A673 (cell line): ENCODE results near the gene TMIGD3. TPM values are rescaled to one million over a fixed set of nuclear protein-coding genes. Genes with fewer than 3 reads are reported as not detected.

ENCODE experiments used
- BruUV-seq: library from RNA; stranded (reverse); fragments of 400-500 nt; replicated peaks from 2 replicates; lab custom pipeline; 2021; lab: Mats Ljungman, UMichigan
- CTCF ChIA-PET: fragments of 300-600 bp; sonication (Branson Sonifier 250); formaldehyde crosslinking; loops from one replicate; lab custom pipeline; 2022; ENCODE audit warnings: antibody characterized with exemption; lab: Charles Lee
- POLR2A ChIA-PET: fragments of 300-600 bp; sonication (Branson Sonifier 250); formaldehyde crosslinking; loops from one replicate; lab custom pipeline; 2022; ENCODE audit warnings: antibody characterized with exemption; ENCODE audit not compliant: low non-redundant PET; lab: Charles Lee
- DNase-seq: peaks from one replicate; pipeline ENCODE4 v3.0.0-alpha.2; 2015; ENCODE audit warnings: low spot score
- H3K27ac ChIP-seq: fragments of 200-600 bp; sonication (generic); 2 replicates; pipeline ENCODE4 v1.5.1; 2016; ENCODE audit warnings: mixed run types, low read depth, mild to moderate bottlenecking, mixed read lengths, antibody characterized with exemption, low read length; ENCODE audit not compliant: poor library complexity, severe bottlenecking
- H3K27me3 ChIP-seq: fragments of 200-600 bp; sonication (generic); replicated peaks from 2 replicates; pipeline ENCODE4 v1.6.1; 2017; ENCODE audit warnings: mixed run types, low read depth, mild to moderate bottlenecking, mixed read lengths, antibody characterized with exemption, low read length; ENCODE audit not compliant: insufficient read depth, poor library complexity
- H3K36me3 ChIP-seq: fragments of 200-600 bp; sonication (generic); 2 replicates; pipeline ENCODE4 v1.6.1; 2016; ENCODE audit warnings: mixed run types, mild to moderate bottlenecking, mixed read lengths, antibody characterized with exemption, low read length; ENCODE audit not compliant: insufficient read depth, poor library complexity, severe bottlenecking
- H3K4me1 ChIP-seq: fragments of 200-600 bp; sonication (generic); 2 replicates; pipeline ENCODE4 v1.6.1; 2017; ENCODE audit warnings: mixed run types, mild to moderate bottlenecking, mixed read lengths, antibody characterized with exemption, low read length; ENCODE audit not compliant: insufficient read depth, poor library complexity, severe bottlenecking
- H3K4me3 ChIP-seq: fragments of 200-600 bp; sonication (generic); 2 replicates; pipeline ENCODE4 v1.5.1; 2016; ENCODE audit warnings: low read depth, mixed run types, mild to moderate bottlenecking, mixed read lengths, low read length; ENCODE audit not compliant: poor library complexity, severe bottlenecking
- H3K9me3 ChIP-seq: fragments of 200-600 bp; sonication (generic); 2 replicates; pipeline ENCODE4 v1.6.1; 2016; ENCODE audit warnings: mixed run types, low read depth, mild to moderate bottlenecking, mixed read lengths, antibody characterized with exemption, low read length; ENCODE audit not compliant: poor library complexity, severe bottlenecking
- EZH2 ChIP-seq: fragments of 200-600 bp; sonication (generic); IDR thresholded peaks from 2 replicates; pipeline ENCODE4 v1.6.1; 2017; ENCODE audit warnings: borderline replicate concordance, low read depth, mild to moderate bottlenecking, mixed read lengths, antibody characterized with exemption, low read length; ENCODE audit not compliant: poor library complexity, severe bottlenecking
- intact Hi-C: fragments of 100-400 bp; cut with micrococcal nuclease; formaldehyde crosslinking; loops from one replicate; pipeline ENCODE4 v1.10.0; 2022; ENCODE audit not compliant: unreplicated experiment
- total RNA-seq: library from RNA; stranded (reverse); gene quantifications from 2 replicates; pipeline ENCODE4 v1.2.3, GENCODE V29; 2021
- TF ChIP-seq, protein P1 (sequence below): fragments of 300-800, 200-600 bp; sonication (generic); conservative IDR thresholded peaks from 2 replicates; pipeline ENCODE4 v1.5.1; 2017; ENCODE audit warnings: low read depth, mild to moderate bottlenecking, antibody characterized with exemption, low read length, moderate library complexity, mixed read lengths

The TMIGD3 gene
- total RNA-seq, 1 experiment from 2014 or later: not detected

DNA sequence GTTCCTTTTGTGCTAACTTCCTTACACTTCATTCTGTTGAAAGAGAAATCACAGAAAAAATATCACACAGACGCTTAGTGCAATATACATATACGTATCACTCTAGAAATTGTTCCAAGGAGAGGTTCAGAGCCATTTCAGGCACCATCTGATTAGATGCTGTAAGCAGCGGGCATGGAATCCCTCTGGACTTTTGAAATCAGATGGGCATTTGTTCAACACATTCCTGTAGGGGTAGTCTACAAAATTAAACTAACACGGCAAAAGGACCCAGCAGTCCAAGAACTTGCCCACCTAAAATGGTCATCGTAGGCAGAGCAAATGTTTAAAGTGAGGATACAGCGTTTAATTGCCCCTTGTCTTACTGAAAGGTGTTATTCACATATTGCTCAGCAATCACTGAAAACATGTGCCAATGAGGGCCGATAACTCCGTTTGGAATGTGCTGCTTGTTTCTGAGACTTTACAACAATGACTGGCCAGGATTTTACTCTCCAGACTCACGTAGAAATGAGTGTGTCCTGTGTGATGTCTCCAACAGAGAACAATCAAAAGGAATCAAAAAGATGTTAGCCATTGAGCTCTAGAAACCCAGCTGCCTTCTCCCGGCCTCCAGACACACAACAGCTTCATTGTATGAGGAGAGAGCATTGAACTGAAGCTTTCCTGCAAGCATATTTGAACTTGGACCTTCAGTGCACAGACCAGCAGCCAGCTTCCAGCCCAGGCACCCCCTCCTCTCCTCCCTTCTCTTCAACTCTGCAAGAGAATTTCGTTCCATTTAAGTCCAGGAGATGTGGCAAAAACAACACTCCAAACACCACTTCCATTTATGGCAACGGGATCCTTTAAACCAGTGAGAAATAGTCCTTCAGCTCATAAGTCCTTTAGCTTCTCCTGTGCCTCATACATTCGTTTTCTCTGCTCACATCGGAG lies 32.1 kb upstream of the TMIGD3 start:
- DNase-seq: no peak
- Histone ChIP-seq H3K4me1 (no peaks in the 10 kb centered on the region), H3K4me3 (no peak overlapping the region), H3K9me3 (no peaks in the 10 kb centered on the region), H3K27ac (no peak overlapping the region), H3K27me3 (peaks cover 26% of the 10 kb centered on the region), H3K36me3 (no peaks in the 10 kb centered on the region)
- CTCF ChIA-PET: no interaction called here
- intact Hi-C loops: no loop called here
- BruUV-seq: no TSS peak
- POLR2A ChIA-PET: no interaction called here
- TF ChIP-seq, protein P1, sequence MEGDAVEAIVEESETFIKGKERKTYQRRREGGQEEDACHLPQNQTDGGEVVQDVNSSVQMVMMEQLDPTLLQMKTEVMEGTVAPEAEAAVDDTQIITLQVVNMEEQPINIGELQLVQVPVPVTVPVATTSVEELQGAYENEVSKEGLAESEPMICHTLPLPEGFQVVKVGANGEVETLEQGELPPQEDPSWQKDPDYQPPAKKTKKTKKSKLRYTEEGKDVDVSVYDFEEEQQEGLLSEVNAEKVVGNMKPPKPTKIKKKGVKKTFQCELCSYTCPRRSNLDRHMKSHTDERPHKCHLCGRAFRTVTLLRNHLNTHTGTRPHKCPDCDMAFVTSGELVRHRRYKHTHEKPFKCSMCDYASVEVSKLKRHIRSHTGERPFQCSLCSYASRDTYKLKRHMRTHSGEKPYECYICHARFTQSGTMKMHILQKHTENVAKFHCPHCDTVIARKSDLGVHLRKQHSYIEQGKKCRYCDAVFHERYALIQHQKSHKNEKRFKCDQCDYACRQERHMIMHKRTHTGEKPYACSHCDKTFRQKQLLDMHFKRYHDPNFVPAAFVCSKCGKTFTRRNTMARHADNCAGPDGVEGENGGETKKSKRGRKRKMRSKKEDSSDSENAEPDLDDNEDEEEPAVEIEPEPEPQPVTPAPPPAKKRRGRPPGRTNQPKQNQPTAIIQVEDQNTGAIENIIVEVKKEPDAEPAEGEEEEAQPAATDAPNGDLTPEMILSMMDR: no peak
- no peak for TF ChIP-seq EZH2

DNA sequence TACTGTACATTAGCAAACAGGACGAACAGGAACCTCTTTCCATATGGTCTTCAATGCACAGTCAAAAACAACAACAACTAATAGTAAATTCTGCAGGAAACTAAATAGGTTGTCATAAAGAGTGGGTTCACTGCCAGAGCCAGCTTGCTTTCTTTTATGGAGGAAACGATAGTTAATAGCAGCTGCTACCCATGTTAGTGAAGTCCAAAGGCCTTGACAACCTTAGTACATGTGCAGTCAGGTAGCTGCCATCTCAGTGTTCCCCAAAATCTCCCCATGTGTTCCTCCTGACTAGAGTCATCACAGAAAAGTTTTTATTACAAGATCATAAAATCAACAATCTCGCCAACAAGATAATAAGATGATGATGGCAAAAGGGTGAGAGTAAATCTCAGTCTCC lies 16.6 kb upstream of the TMIGD3 start:
- no peak for DNase-seq
- Histone ChIP-seq H3K36me3 (no peaks in the 10 kb centered on the region), H3K9me3 (no peaks in the 10 kb centered on the region), H3K4me3 (no peak overlapping the region), H3K27ac (no peak overlapping the region), H3K4me1 (no peaks in the 10 kb centered on the region), H3K27me3 (peaks cover 8% of the 10 kb centered on the region)
- TF ChIP-seq EZH2: no peak
- TF ChIP-seq, protein P1: no peak
- ChIA-PET CTCF (no interaction called here), POLR2A (no interaction called here)
- no TSS peak for BruUV-seq
- intact Hi-C loops: no loop called here

DNA sequence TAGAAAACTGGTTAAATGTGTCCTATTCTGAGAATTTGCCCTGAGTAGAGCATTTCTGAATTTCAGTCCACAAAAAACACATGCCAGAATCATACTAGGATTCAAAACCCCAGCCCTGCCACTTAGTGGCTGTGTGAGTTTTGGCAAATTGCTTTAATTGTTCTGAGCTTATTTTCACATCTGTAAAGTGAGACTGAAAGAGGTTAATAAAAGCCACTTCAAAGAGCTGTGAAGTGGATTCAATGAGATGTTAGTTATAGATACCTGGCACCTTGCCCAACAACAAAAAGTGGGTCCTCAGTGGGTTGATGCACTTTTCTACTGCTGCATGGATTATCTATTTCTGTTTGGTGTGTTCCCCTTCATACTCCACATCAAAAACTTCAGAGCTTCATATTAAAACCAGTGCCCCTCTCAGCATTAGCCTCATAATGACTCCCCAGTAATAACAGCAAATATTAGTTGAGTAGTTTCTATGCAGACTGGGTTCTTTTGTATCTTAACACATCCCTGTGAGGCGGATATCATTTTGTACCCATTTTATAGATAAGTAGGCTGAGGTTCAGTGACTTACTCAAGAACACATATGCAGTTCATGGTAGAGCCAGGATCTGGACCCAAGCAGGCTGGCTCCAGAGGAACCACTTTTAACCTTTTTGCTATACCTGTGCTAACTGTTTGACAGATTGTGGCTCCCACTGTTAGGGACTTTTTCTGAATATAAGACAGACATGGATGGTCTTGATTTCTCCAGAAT lies 14.2 kb upstream of the TMIGD3 start:
- ChIA-PET CTCF (interaction anchor here (1.6 kb wide), 1 partner anchor 10 kb away, joined by 5 read pairs; no protein-coding TSS in a partner anchor), POLR2A (no interaction called here)
- H3K4me1 ChIP-seq: no peaks in the 10 kb centered on the region
- H3K27me3 ChIP-seq: peaks cover 8% of the 10 kb centered on the region
- H3K27ac ChIP-seq: no peak overlapping the region
- intact Hi-C loops: no loop called here
- H3K36me3 ChIP-seq: no peaks in the 10 kb centered on the region
- no peaks in the 10 kb centered on the region for H3K9me3 ChIP-seq
- no peak for DNase-seq
- TF ChIP-seq EZH2: no peak
- TF ChIP-seq, protein P1: no peak
- BruUV-seq: no TSS peak
- H3K4me3 ChIP-seq: no peak overlapping the region
